IMR-90 (cell line): ENCODE data around the gene BTBD2. TPM values are rescaled to one million over a fixed set of nuclear protein-coding genes. Genes with fewer than 3 reads are reported as not detected.

Source experiments
- ATAC-seq: fragments of 200-7000 bp; cut with Tn5 transposase; 2 replicates; pipeline ENCODE4 v1.9.1; 2020; ENCODE audit warnings: low read depth, mild to moderate bottlenecking, moderate library complexity
- BruUV-seq: library from RNA; stranded (reverse); fragments of 400-500 nt; replicated peaks from 2 replicates; lab custom pipeline; 2021; lab: Mats Ljungman, UMichigan
- CTCF ChIA-PET: fragments of 300-600 bp; formaldehyde crosslinking; extraction: SDS; loops from one replicate; lab custom pipeline; 2021; ENCODE audit warnings: antibody characterized with exemption; lab: Yijun Ruan, JAX
- POLR2A ChIA-PET: fragments of 300-600 bp; sonication (Branson Sonifier 250); formaldehyde crosslinking; loops from one replicate; lab custom pipeline; 2022; ENCODE audit warnings: antibody characterized with exemption; ENCODE audit not compliant: unreplicated experiment; lab: Charles Lee
- DNase-seq: peaks from one replicate; pipeline ENCODE4 v3.0.0; 2013
- H2AFZ ChIP-seq: replicated peaks from 2 replicates; pipeline ENCODE3; 2013; ENCODE audit warnings: low read length, mild to moderate bottlenecking; ENCODE audit not compliant: poor library complexity
- H2AK5ac ChIP-seq: 2 replicates; pipeline ENCODE4 v1.6.1; 2013; ENCODE audit warnings: low read depth, low read length, inconsistent platforms
- H2AK9ac ChIP-seq: replicated peaks from 2 replicates; pipeline ENCODE3; 2013; ENCODE audit warnings: mild to moderate bottlenecking, low read depth, low read length, moderate library complexity; ENCODE audit not compliant: poor library complexity
- H2BK120ac ChIP-seq: 2 replicates; pipeline ENCODE4 v1.6.1; 2013; ENCODE audit warnings: low read depth, low read length, inconsistent platforms
- H2BK15ac ChIP-seq: 3 replicates; pipeline ENCODE4 v1.6.1; 2013; ENCODE audit warnings: low read depth, low read length, inconsistent platforms
- H2BK20ac ChIP-seq: 2 replicates; pipeline ENCODE4 v1.6.1; 2013; ENCODE audit warnings: low read depth, mild to moderate bottlenecking, inconsistent platforms, low read length, moderate library complexity
- H2BK5ac ChIP-seq: 2 replicates; pipeline ENCODE4 v1.6.1; 2013; ENCODE audit warnings: mild to moderate bottlenecking, low read depth, low read length, inconsistent platforms; ENCODE audit not compliant: poor library complexity, severe bottlenecking
- H3K14ac ChIP-seq: replicated peaks from 2 replicates; pipeline ENCODE4 v1.6.1; 2013; ENCODE audit warnings: low read depth, low read length, inconsistent platforms
- H3K18ac ChIP-seq: 2 replicates; pipeline ENCODE4 v1.6.1; 2013; ENCODE audit warnings: low read depth, low read length, control low read depth
- H3K23ac ChIP-seq: 2 replicates; pipeline ENCODE4 v1.6.1; 2013; ENCODE audit warnings: low read depth, low read length, inconsistent platforms
- H3K27ac ChIP-seq: 2 replicates; pipeline ENCODE4 v1.5.1; 2013; ENCODE audit warnings: mild to moderate bottlenecking, control low read depth, low read length; ENCODE audit not compliant: insufficient read depth
- H3K27me3 ChIP-seq: 2 replicates; pipeline ENCODE4 v1.6.1; 2013; ENCODE audit warnings: low read length; ENCODE audit not compliant: control insufficient read depth, insufficient read depth
- H3K36me3 ChIP-seq: 2 replicates; pipeline ENCODE4 v1.6.1; 2013; ENCODE audit warnings: low read length, mixed read lengths; ENCODE audit not compliant: control insufficient read depth, insufficient read depth
- H3K4ac ChIP-seq: 2 replicates; pipeline ENCODE4 v1.6.1; 2013; ENCODE audit warnings: low read depth, low read length, inconsistent platforms
- H3K4me1 ChIP-seq: 2 replicates; pipeline ENCODE4 v1.6.1; 2013; ENCODE audit warnings: low read length, mixed read lengths; ENCODE audit not compliant: control insufficient read depth, insufficient read depth
- H3K4me2 ChIP-seq: 2 replicates; pipeline ENCODE4 v1.6.1; 2013; ENCODE audit warnings: low read depth, mild to moderate bottlenecking, control low read depth, low read length, moderate library complexity
- H3K4me3 ChIP-seq: 2 replicates; pipeline ENCODE4 v1.5.1; 2013; ENCODE audit warnings: low read depth, mild to moderate bottlenecking, control low read depth, low read length, moderate library complexity; ENCODE audit not compliant: insufficient read depth
- H3K56ac ChIP-seq: 2 replicates; pipeline ENCODE4 v1.6.1; 2013; ENCODE audit warnings: low read length, inconsistent platforms; ENCODE audit not compliant: insufficient read depth; ENCODE audit errors: extremely low read depth
- H3K79me1 ChIP-seq, 2 experiments: 2 replicates each; pipeline ENCODE4 v1.6.1; 2013; ENCODE audit warnings: low read length in 2 of 2, inconsistent platforms in 1 of 2, low read depth in 1 of 2
- H3K9ac ChIP-seq: 2 replicates; pipeline ENCODE4 v1.6.1; 2013; ENCODE audit warnings: low read depth, low read length, control low read depth
- H3K9me1 ChIP-seq: 2 replicates; pipeline ENCODE4 v1.6.1; 2013; ENCODE audit warnings: low read length, inconsistent platforms; ENCODE audit not compliant: insufficient read depth
- H3K9me3 ChIP-seq: 2 replicates; pipeline ENCODE4 v1.6.1; 2013; ENCODE audit warnings: low read length; ENCODE audit not compliant: control insufficient read depth, insufficient read depth
- H4K20me1 ChIP-seq: 2 replicates; pipeline ENCODE4 v1.6.1; 2013; ENCODE audit warnings: low read length, inconsistent platforms; ENCODE audit not compliant: insufficient read depth
- H4K5ac ChIP-seq: 2 replicates; pipeline ENCODE4 v1.6.1; 2013; ENCODE audit warnings: mild to moderate bottlenecking, low read depth, low read length, control low read depth
- H4K8ac ChIP-seq, 2 experiments: 2 replicates each; pipeline ENCODE4 v1.6.1; 2013; ENCODE audit warnings: low read depth in 2 of 2, low read length in 2 of 2, control low read depth in 1 of 2, inconsistent platforms in 1 of 2
- H4K91ac ChIP-seq: 2 replicates; pipeline ENCODE4 v1.6.1; 2013; ENCODE audit warnings: low read depth, low read length, inconsistent platforms; ENCODE audit not compliant: insufficient read depth
- BHLHE40 ChIP-seq: fragments of 150-350 bp; IDR thresholded peaks from 2 replicates; pipeline ENCODE4 v1.6.1; 2016; ENCODE audit warnings: mild to moderate bottlenecking, low read depth, low read length
- CEBPB ChIP-seq: IDR thresholded peaks from 2 replicates; pipeline ENCODE4 v1.6.1; 2012; ENCODE audit warnings: low read depth, low read length, improper control_type of control experiment
- CHD1 ChIP-seq: IDR thresholded peaks from 2 replicates; pipeline ENCODE4 v1.6.1; 2012; ENCODE audit warnings: low read depth, low read length, improper control_type of control experiment
- MAFK ChIP-seq: IDR thresholded peaks from 2 replicates; pipeline ENCODE4 v1.6.1; 2012; ENCODE audit warnings: low read depth, low read length, improper control_type of control experiment
- MAZ ChIP-seq: IDR thresholded peaks from 2 replicates; pipeline ENCODE4 v1.6.1; 2012; ENCODE audit warnings: low read depth, mild to moderate bottlenecking, low read length, improper control_type of control experiment, moderate library complexity, borderline replicate concordance
- MXI1 ChIP-seq: IDR thresholded peaks from 2 replicates; pipeline ENCODE4 v1.6.1; 2012; ENCODE audit warnings: low read depth, mild to moderate bottlenecking, low read length, moderate library complexity, borderline replicate concordance
- POLR2A ChIP-seq: IDR thresholded peaks from 2 replicates; pipeline ENCODE4 v1.6.1; 2012; ENCODE audit warnings: mild to moderate bottlenecking, low read depth, low read length
- RAD21 ChIP-seq: IDR thresholded peaks from 2 replicates; pipeline ENCODE4 v1.6.1; 2012; ENCODE audit warnings: low read length, improper control_type of control experiment
- RFX5 ChIP-seq: IDR thresholded peaks from 2 replicates; pipeline ENCODE4 v1.8.0; 2012; ENCODE audit warnings: low read depth, mild to moderate bottlenecking, low read length, moderate library complexity
- SMC3 ChIP-seq: fragments of 150-350 bp; IDR thresholded peaks from 2 replicates; pipeline ENCODE4 v1.6.1; 2016; ENCODE audit warnings: low read depth, mild to moderate bottlenecking, antibody characterized with exemption, low read length, moderate library complexity
- WGBS, 2 experiments: methylation state at CpG; one replicate each; pipeline versions ENCODE4 v1.1.5 to v1.1.7; 2013; ENCODE audit warnings: missing lambda C conversion rate in 2 of 2; ENCODE audit not compliant: insufficient read length in 1 of 2; ENCODE audit errors: extremely low coverage in 2 of 2; 5-methylcytosine and 5-hydroxymethylcytosine counted together
- dilution Hi-C: fragments of 300-500 bp; cut with HindIII; formaldehyde crosslinking; loops from one replicate; pipeline ENCODE4 v1.14.3; 2018; ENCODE audit warnings: low sequenced_read_pairs; ENCODE audit not compliant: unreplicated experiment
- in situ Hi-C: fragments of 300-500 bp; cut with MboI; formaldehyde crosslinking; loops from 3 replicates; pipeline ENCODE4 v1.14.3; 2019; ENCODE audit warnings: low sequenced_read_pairs, inconsistent platforms, mixed read lengths
- intact Hi-C: fragments of 100-400 bp; cut with micrococcal nuclease; formaldehyde crosslinking; loops from 2 replicates; pipeline ENCODE4 v1.10.0; 2022
- polyA plus RNA-seq, 3 experiments: library from polyadenylated mRNA; depleted of rRNA; stranded (reverse); fragments of >200 nt; gene quantifications; 2 replicates each; pipeline ENCODE4 v1.2.3, GENCODE V29; 2012; ENCODE audit warnings: low replicate concordance in 1 of 3
- total RNA-seq: library from RNA; depleted of rRNA; stranded (reverse); fragments of >200 nt; gene quantifications from 2 replicates; pipeline ENCODE4 v1.2.3, GENCODE V29; 2012
- TF ChIP-seq, protein P1 (sequence below): fragments of 150-350 bp; IDR thresholded peaks from 2 replicates; pipeline ENCODE4 v1.6.1; 2016; ENCODE audit warnings: low read depth, mild to moderate bottlenecking, low read length, moderate library complexity, borderline replicate concordance
- TF ChIP-seq, protein P2 (sequence below): fragments of 150-350 bp; IDR thresholded peaks from 2 replicates; pipeline ENCODE4 v1.6.1; 2017; ENCODE audit warnings: mild to moderate bottlenecking, antibody characterized with exemption, low read length, low read depth

The BTBD2 gene
- total and polyA plus RNA-seq, 2 of the 4 experiments (the other 2 are of a cell fraction), result 24.4 to 65.7 TPM

- no peak for TF ChIP-seq MXI1
Observed at GRCh38 chr19:1974381-1975161, 40.9 kb downstream of the BTBD2 start (continued).

DNA sequence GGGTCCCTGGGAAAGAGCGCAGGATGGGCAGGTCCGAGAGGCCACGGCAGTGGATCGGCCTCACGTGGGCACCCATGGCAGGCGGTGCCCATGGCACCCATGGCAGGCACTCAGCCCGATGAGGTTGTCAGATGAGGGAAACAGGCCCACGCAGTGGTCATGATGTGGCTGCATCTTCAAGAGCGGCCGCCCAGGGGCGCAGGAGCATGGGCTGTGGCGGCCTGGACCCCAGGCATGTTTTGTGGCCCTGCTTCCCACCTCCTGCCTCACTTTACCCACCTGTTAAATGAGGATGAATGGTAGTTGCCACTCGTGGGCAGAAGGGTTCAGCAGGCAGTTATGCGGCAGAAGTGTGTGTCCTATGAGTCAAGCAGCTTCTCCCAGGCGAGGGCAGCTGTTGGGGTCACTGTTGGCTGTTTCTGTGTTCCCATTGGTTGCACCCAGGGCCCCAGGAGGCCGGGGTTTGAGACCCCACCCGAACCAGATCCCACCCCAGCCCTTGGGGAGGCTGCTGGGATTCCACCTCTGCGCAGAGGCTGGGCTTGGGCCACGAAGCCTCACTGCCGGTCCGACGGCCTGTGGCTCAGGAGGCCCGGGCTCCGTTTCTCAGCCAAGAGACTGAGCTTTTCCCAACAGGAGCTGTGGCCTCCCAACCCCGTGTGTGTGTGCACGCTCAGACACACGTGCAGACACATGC, 44.6 kb downstream of the BTBD2 start:
- Histone ChIP-seq H3K4me1 (no peaks in the 10 kb centered on the region), H3K9me1 (peaks cover 4% of the 10 kb centered on the region), H3K27me3 (no peaks in the 10 kb centered on the region), H2AK5ac (no peak overlapping the region), H3K18ac (no peak overlapping the region), H2BK20ac (no peak overlapping the region), H3K14ac (no peak overlapping the region), H2BK120ac (no peak overlapping the region), H4K91ac (no peak overlapping the region), H3K79me1 (peaks cover 11 to 54% of the 10 kb centered on the region in 2 experiments), H3K4ac (no peak overlapping the region), H3K9ac (no peak overlapping the region), H4K5ac (no peak overlapping the region), H3K4me3 (no peak overlapping the region), H2BK5ac (no peak overlapping the region), H3K23ac (no peak overlapping the region), H3K36me3 (peaks cover 31% of the 10 kb centered on the region), H3K56ac (no peak overlapping the region), H2BK15ac (no peak overlapping the region), H4K20me1 (peaks cover 67% of the 10 kb centered on the region), H4K8ac (no peak overlapping the region), H3K27ac (no peak overlapping the region), H3K9me3 (no peaks in the 10 kb centered on the region), H2AK9ac (no peak overlapping the region), H3K4me2 (no peak overlapping the region), H2AFZ (no peak overlapping the region)
- ChIA-PET CTCF (no interaction called here), POLR2A (no interaction called here)
- BruUV-seq, result no TSS peak
- in situ Hi-C loops (no loop called here), intact Hi-C loops (no loop called here), dilution Hi-C loops (no loop called here)
- no peak for DNase-seq
- ATAC-seq, result no peak
- 95% methylated on average over 19 of the region's 27 CpGs; no CpG with 5 or more reads in 1 of the 2 experiments for WGBS, 2 experiments
- TF ChIP-seq RAD21 (no peak), CEBPB (no peak), CHD1 (no peak), RFX5 (no peak), SMC3 (no peak), POLR2A (no peak), BHLHE40 (no peak), MXI1 (no peak), MAFK (no peak), MAZ (no peak)
- TF ChIP-seq, protein P1, sequence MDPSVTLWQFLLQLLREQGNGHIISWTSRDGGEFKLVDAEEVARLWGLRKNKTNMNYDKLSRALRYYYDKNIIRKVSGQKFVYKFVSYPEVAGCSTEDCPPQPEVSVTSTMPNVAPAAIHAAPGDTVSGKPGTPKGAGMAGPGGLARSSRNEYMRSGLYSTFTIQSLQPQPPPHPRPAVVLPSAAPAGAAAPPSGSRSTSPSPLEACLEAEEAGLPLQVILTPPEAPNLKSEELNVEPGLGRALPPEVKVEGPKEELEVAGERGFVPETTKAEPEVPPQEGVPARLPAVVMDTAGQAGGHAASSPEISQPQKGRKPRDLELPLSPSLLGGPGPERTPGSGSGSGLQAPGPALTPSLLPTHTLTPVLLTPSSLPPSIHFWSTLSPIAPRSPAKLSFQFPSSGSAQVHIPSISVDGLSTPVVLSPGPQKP, result no peak
- TF ChIP-seq, protein P2, sequence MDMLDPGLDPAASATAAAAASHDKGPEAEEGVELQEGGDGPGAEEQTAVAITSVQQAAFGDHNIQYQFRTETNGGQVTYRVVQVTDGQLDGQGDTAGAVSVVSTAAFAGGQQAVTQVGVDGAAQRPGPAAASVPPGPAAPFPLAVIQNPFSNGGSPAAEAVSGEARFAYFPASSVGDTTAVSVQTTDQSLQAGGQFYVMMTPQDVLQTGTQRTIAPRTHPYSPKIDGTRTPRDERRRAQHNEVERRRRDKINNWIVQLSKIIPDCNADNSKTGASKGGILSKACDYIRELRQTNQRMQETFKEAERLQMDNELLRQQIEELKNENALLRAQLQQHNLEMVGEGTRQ, result no peak
